ENCODE measurements around the gene TMEM86B. TPM values are rescaled to one million over a fixed set of nuclear protein-coding genes. Genes with fewer than 3 reads are reported as not detected.

Gene TMEM86B
- polyA plus RNA-seq (0.84 and 2.3 TPM in 2 replicates), polyA minus RNA-seq (1.0 and 1.9 TPM in 2 replicates)

GRCh38 chr19:55228403-55229031 lies at the start of gene TMEM86B:
TSS of gene TMEM86B (minus strand) at chr19:55228763. CDS start at chr19:55228741, 22 bp downstream.
- Histone ChIP-seq H3K79me2 (replicated peaks; ENCODE audit: insufficient read depth, low read length) (no peaks in the 10 kb centered on the region), H3K9me3 (ENCODE audit: low read length) (no peaks in the 10 kb centered on the region), H3K36me3 (ENCODE audit: insufficient read depth, low read length) (no peaks in the 10 kb centered on the region), H3K27me3 (ENCODE audit: insufficient read depth, low read depth, low read length) (no peaks in the 10 kb centered on the region), H3K27ac (ENCODE audit: low read length) (no peak within 1 kb of the TSS), H3K9me2 (ENCODE audit: insufficient read depth, low read length) (no peaks in the 10 kb centered on the region), H2AFZ (ENCODE audit: low read depth, low read length) (no peak within 1 kb of the TSS), H3F3A (ENCODE audit: insufficient read depth, low read length, poor library complexity, severe bottlenecking) (no peaks in the 10 kb centered on the region), H3K4me3 (ENCODE audit: low read length) (no peak within 1 kb of the TSS), H3K4me2 (ENCODE audit: low read length) (no peak within 1 kb of the TSS), H3K9ac (ENCODE audit: low read length) (no peak within 1 kb of the TSS), H4K20me1 (ENCODE audit: insufficient read depth) (no peaks in the 10 kb centered on the region)
- TF ChIP-seq MXI1 (conservative IDR thresholded peaks at IDR 0.05; ENCODE audit: poor library complexity, severe bottlenecking) (no peak), POLR2AphosphoS5 (IDR thresholded peaks at IDR 0.05) (no peak), TAF1 (IDR thresholded peaks at IDR 0.05; ENCODE audit: low read depth) (no peak), EP300 (conservative IDR thresholded peaks at IDR 0.05; ENCODE audit: poor library complexity, severe bottlenecking) (no peak), EZH2 (IDR thresholded peaks at IDR 0.05; ENCODE audit: borderline replicate concordance, insufficient read depth, low read length, poor library complexity, severe bottlenecking) (no peak), SMC3 (conservative IDR thresholded peaks at IDR 0.05; ENCODE audit: poor library complexity) (no peak), CTCF (IDR thresholded peaks at IDR 0.05; ENCODE audit: poor library complexity, severe bottlenecking) (no peak), RAD21 (conservative IDR thresholded peaks at IDR 0.05) (no peak)
- TF ChIP-seq, protein P1, sequence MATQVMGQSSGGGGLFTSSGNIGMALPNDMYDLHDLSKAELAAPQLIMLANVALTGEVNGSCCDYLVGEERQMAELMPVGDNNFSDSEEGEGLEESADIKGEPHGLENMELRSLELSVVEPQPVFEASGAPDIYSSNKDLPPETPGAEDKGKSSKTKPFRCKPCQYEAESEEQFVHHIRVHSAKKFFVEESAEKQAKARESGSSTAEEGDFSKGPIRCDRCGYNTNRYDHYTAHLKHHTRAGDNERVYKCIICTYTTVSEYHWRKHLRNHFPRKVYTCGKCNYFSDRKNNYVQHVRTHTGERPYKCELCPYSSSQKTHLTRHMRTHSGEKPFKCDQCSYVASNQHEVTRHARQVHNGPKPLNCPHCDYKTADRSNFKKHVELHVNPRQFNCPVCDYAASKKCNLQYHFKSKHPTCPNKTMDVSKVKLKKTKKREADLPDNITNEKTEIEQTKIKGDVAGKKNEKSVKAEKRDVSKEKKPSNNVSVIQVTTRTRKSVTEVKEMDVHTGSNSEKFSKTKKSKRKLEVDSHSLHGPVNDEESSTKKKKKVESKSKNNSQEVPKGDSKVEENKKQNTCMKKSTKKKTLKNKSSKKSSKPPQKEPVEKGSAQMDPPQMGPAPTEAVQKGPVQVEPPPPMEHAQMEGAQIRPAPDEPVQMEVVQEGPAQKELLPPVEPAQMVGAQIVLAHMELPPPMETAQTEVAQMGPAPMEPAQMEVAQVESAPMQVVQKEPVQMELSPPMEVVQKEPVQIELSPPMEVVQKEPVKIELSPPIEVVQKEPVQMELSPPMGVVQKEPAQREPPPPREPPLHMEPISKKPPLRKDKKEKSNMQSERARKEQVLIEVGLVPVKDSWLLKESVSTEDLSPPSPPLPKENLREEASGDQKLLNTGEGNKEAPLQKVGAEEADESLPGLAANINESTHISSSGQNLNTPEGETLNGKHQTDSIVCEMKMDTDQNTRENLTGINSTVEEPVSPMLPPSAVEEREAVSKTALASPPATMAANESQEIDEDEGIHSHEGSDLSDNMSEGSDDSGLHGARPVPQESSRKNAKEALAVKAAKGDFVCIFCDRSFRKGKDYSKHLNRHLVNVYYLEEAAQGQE (IDR thresholded peaks at IDR 0.05; ENCODE audit: borderline replicate concordance) = no peak

DNA sequence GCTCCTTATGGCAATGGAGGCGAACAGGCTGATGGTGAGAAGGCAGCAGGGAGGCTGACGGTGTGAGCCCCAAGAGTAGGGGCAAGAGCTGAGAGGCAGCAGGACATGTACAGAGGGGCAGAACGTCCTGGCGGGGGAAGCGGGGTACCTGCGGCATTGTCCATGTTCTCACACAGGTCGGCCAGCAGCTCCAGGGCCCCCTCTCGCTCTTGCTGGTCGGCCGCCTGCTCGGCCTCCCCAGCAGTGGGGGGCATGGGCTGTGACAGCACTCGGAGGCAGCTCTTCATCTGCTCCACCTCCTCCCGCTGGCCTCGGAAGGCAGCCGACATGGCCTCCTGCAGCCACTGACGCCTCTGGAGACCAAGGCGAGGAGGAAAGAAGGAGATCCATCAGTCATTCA lies 48.9 kb upstream of the TMEM86B start:
- H3K9me2 ChIP-seq (ENCODE audit: insufficient read depth, low read length) = no peaks in the 10 kb centered on the region
- H3K9ac ChIP-seq (ENCODE audit: low read length) = no peak overlapping the region
- no peaks in the 10 kb centered on the region for H4K20me1 ChIP-seq (ENCODE audit: insufficient read depth)
- TF ChIP-seq RAD21 (conservative IDR thresholded peaks at IDR 0.05) (no peak), SMC3 (conservative IDR thresholded peaks at IDR 0.05; ENCODE audit: poor library complexity) (no peak), EZH2 (IDR thresholded peaks at IDR 0.05; ENCODE audit: borderline replicate concordance, insufficient read depth, low read length, poor library complexity, severe bottlenecking) (no peak), EP300 (conservative IDR thresholded peaks at IDR 0.05; ENCODE audit: poor library complexity, severe bottlenecking) (no peak), POLR2AphosphoS5 (IDR thresholded peaks at IDR 0.05) (no peak), CTCF (IDR thresholded peaks at IDR 0.05; ENCODE audit: poor library complexity, severe bottlenecking) (no peak), MXI1 (conservative IDR thresholded peaks at IDR 0.05; ENCODE audit: poor library complexity, severe bottlenecking) (no peak), TAF1 (IDR thresholded peaks at IDR 0.05; ENCODE audit: low read depth) (no peak)
- TF ChIP-seq, protein P1 (IDR thresholded peaks at IDR 0.05; ENCODE audit: borderline replicate concordance) = no peak
- no peak overlapping the region for H2AFZ ChIP-seq (ENCODE audit: low read depth, low read length)
- H3K36me3 ChIP-seq (ENCODE audit: insufficient read depth, low read length) = no peaks in the 10 kb centered on the region
- no peak overlapping the region for H3K4me3 ChIP-seq (ENCODE audit: low read length)
- peaks cover 13% of the 10 kb centered on the region for H3K79me2 ChIP-seq (replicated peaks; ENCODE audit: insufficient read depth, low read length)
- no peak overlapping the region for H3K4me2 ChIP-seq (ENCODE audit: low read length)
- no peaks in the 10 kb centered on the region for H3F3A ChIP-seq (ENCODE audit: insufficient read depth, low read length, poor library complexity, severe bottlenecking)
- H3K27ac ChIP-seq (ENCODE audit: low read length) = no peak overlapping the region
- H3K9me3 ChIP-seq (ENCODE audit: low read length) = no peaks in the 10 kb centered on the region
- H3K27me3 ChIP-seq (ENCODE audit: insufficient read depth, low read depth, low read length) = no peaks in the 10 kb centered on the region

Data from neural cell (in vitro differentiated cells).